ENCODE measurements around the gene TOR1A.
A peak's percentile ranks its signal among the peaks of the same experiment; 100 is the strongest.
"Not testable (repeated sequence)": the region's sequence is repeated elsewhere in the genome, so short reads cannot be mapped to it uniquely, and the experiment has no call there.

The TOR1A gene

GRCh38 chr9:129816501-129817435, 7.2 kb downstream of the TOR1A start:
- DNase-seq, result no peak

- no peak for DNase-seq
These were observed 8.7 kb downstream of the TOR1A start for GRCh38 chr9:129815278-129815677.

- DNase-seq, result no peak
These were observed 9.3 kb downstream of the TOR1A start for GRCh38 chr9:129814432-129815223.

GRCh38 chr9:129813661-129814060, 10.3 kb downstream of the TOR1A start:
- DNase-seq, result no peak

GRCh38 chr9:129812385-129812784, 11.6 kb downstream of the TOR1A start:
- no peak for DNase-seq

- no peak for DNase-seq
These were observed 12.0 kb downstream of the TOR1A start for GRCh38 chr9:129811967-129812363.

- DNase-seq, result no peak
These were observed 13.1 kb downstream of the TOR1A start for GRCh38 chr9:129810788-129811187.

GRCh38 chr9:129810116-129810515, 13.8 kb downstream of the TOR1A start:
- no peak for DNase-seq

GRCh38 chr9:129809346-129809745, 14.6 kb downstream of the TOR1A start:
- no peak for DNase-seq

GRCh38 chr9:129806061-129806460, 17.9 kb downstream of the TOR1A start:
- no peak for DNase-seq

GRCh38 chr9:129803676-129804060, 20.3 kb downstream of the TOR1A start:
- DNase-seq, result no peak

GRCh38 chr9:129802833-129803675, 20.9 kb downstream of the TOR1A start, which contains the start of gene TOR1B:
TOR1B (plus strand) TSS chr9:129803184; CDS start chr9:129803213, 29 bp downstream.
- DNase-seq, result peak; percentile 87

GRCh38 chr9:129801504-129801903, 22.4 kb downstream of the TOR1A start:
- no peak for DNase-seq

- no peak for DNase-seq
These were observed 25.0 kb downstream of the TOR1A start for GRCh38 chr9:129798973-129799372.

- not testable (repeated sequence) for DNase-seq
These were observed 27.9 kb downstream of the TOR1A start for GRCh38 chr9:129796029-129796428.

GRCh38 chr9:129794549-129794948, 29.4 kb downstream of the TOR1A start:
- DNase-seq, result no peak

- DNase-seq, result no peak
These were observed 37.5 kb downstream of the TOR1A start for GRCh38 chr9:129786481-129786880.

- no peak for DNase-seq
These were observed 38.1 kb downstream of the TOR1A start for GRCh38 chr9:129785866-129786265.

GRCh38 chr9:129784970-129785369, 39.0 kb downstream of the TOR1A start:
- DNase-seq, result not testable (repeated sequence)

GRCh38 chr9:129783516-129784361, 40.2 kb downstream of the TOR1A start:
- peak; percentile 60 for DNase-seq

GRCh38 chr9:129781981-129782380, 42.0 kb downstream of the TOR1A start:
- no peak for DNase-seq

- DNase-seq, result no peak
These were observed 42.8 kb downstream of the TOR1A start for GRCh38 chr9:129781131-129781530.
